Nasal cavity respiratory epithelium epithelial cell of viscerocranial mucosa (primary cell): ENCODE data around the gene KCNIP3. TPM values are rescaled to one million over a fixed set of nuclear protein-coding genes. Genes with fewer than 3 reads are reported as not detected.

Source experiments
- total RNA-seq: library from RNA; depleted of rRNA; stranded (reverse); fragments of >200 nt; gene quantifications from 2 replicates; pipeline ENCODE4 v1.2.3, GENCODE V29; 2014

The KCNIP3 gene
- total RNA-seq: under 0.01 and 1.6 TPM in 2 replicates

DNA sequence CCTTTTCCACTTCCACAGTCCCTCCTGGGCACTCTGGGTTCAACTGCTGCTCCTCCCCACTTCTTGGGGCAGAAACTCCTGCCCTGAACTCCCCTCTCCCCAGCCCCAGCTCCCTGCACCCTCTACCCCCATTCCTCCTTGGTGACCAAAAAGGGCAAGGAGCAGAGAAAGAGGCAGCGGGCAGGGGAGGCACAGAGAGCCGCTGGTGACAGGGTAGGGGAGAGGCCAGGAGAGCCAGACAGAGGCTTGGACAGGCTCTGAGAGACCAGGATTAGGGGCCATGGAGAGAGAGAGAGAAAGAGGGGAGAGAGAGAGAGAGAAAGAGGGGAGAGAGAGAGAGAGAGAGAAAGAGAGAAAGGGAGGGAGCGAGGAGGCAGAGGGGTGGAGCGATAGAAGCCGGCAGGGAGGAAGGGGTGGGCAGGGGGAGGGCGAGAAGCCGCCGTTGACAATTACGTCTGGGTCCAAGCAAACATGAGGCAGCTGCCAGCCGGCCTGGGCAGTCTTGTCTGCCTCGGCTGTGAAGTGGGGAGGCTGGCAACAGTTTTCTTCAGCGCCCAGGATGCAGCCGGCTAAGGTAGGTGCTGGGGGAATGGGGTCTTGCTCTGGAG is at the start of gene KCNIP3:
Gene KCNIP3, plus strand, starts transcription at position 468 of the 608 bp plus-strand sequence. Its CDS starts 92 bp downstream, at position 560.

GRCh38 chr2:95274291-95275150 is 22.6 kb upstream of the KCNIP3 start, which contains the start of gene PROM2:
PROM2 (plus strand) TSS chr2:95274449; CDS start chr2:95274586, 137 bp downstream.

DNA sequence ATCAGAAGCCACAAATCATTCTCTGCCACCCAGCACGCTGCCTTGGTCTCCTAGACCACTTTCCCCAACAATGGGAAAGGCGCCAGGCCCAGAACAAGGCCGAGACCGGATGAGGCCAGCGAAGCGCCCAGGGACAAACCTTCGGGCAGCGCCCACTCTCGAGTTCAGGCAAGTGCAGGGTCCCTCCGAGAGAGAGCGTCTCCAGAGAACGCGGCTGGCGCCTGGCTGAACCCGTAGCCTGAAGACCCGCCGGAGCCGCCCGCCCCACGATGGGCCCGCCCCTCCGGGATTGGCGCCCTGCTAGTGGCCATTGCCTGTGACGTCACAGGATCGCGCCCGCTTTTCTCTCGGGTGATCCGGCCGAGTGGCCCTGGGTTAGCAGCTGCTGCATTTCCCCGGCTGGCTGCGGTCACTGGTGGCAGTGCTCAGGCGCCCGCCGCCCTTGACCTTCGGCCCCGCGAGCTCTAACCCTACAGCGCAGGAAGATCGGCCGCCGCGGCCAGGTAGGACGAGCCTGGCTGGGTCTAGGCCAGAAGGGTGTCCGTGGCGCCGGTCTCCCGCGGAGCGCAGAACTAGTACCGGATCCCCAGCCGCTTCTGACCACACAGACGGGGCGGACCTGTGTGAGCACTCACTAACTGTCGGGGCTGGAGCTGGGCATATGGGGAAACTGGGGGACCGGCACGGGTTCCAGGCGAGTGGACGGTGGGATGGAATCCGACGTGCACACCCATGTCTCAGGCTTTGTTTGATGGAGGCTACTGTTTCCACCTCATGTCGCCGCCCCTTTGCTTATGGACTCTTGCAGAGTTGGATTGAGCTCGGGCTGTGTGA is 105.4 kb downstream of the KCNIP3 start, which contains the start of gene FAHD2A:
Gene FAHD2A, plus strand, starts transcription at position 339 of the 834 bp plus-strand sequence. CDS start 2,851 bp downstream, outside the sequence.

Other genes with a start within 250 kb of the KCNIP3 start
- gene MRPS5, start 175.5 kb upstream of the KCNIP3 start, total RNA-seq: 49.2 and 59.7 TPM in 2 replicates
- gene ZNF514, start 137.5 kb upstream of the KCNIP3 start, total RNA-seq: 10.3 and 14.0 TPM in 2 replicates
- 7.2 and 7.8 TPM in 2 replicates for gene ZNF2, start 131.5 kb upstream of the KCNIP3 start, total RNA-seq
- gene ZNF892, start 89.8 kb upstream of the KCNIP3 start, total RNA-seq: 6.2 and 12.9 TPM in 2 replicates
- 14.0 and 101 TPM in 2 replicates for gene PROM2, start 22.9 kb upstream of the KCNIP3 start, total RNA-seq
- gene FAHD2A, start 105.4 kb downstream of the KCNIP3 start, total RNA-seq: 22.6 and 26.7 TPM in 2 replicates
- not detected in 2 replicates for gene TRIM43B, start 187.4 kb downstream of the KCNIP3 start, total RNA-seq